ENCODE results near the gene GAK.
"Not testable (repeated sequence)": the region's sequence is repeated elsewhere in the genome, so short reads cannot be mapped to it uniquely, and the experiment has no call there.

GAK gene

GRCh38 chr4:825063-825970 is 106.8 kb downstream of the GAK start:
- no peak for DNase-seq

GRCh38 chr4:824461-825062 is 107.6 kb downstream of the GAK start:
- DNase-seq = no peak

GRCh38 chr4:823761-824460 is 108.2 kb downstream of the GAK start:
- DNase-seq = no peak

DNA sequence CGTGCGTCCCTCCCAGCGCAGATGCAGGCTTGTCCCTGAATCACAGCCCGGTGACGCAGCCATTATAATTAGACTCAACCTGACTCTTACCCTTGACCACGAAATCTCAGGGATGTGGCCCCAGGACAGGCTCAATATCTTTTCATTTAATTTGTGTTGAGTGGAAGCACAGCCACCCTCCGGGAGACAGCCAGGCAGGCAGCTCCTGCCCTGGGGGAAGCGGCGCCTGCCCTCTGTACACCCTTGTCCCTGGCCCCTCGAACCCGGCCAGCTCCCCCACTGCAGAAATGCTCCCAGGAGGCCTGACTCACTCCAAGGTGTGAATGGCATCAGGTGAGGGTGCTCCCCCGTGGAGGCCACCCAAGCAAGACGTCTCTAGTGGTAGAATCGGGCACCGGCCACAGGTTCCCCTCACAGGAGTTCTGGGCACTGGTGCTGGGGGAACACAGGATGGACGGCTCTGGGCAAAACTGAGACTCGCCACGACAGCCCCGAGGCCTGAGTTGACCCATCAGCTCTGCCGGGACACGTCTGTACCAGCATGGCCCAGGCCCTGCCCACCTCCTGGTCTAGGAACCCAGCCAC is 108.8 kb downstream of the GAK start:
- DNase-seq = no peak

DNA sequence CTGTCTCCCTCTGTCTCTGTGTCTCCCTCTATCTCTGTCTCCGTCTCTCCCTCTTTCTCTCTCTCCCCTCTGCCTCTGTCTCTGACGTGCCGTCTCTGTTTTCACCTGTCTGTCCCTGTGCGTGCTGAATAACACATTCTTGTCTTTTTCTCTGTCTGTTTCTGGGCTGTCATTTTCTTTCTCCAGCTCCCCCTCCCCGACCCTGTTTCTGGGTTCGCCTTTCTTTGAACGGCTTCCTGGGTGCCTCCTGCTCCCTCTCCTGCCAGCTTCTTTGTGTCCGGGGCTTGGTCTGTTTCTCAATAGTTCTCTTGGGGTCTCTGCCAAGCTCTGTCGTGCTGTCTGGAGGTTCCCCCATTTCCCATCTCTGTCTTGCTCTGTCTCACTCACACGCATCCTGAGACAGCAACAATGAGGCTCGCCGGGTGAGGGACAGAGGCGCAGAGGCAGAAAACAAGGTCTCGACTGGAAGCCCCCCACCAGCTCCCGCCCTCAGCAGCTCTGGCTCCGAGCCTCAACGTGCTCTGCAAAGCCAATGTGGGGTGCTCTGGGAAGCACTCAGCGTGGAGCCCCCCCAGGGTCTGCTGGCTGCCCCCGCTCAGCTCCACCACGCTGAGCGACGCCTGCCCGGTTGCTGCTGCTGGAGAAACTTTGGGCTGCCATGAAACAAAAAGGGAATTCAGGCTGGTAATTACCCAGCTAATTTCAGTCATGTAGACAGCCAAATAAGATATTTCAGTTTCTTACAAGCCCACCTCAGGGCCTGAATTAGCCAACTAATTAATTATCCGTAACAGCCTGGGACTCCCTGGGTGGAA is 109.5 kb downstream of the GAK start:
- no peak for DNase-seq

DNA sequence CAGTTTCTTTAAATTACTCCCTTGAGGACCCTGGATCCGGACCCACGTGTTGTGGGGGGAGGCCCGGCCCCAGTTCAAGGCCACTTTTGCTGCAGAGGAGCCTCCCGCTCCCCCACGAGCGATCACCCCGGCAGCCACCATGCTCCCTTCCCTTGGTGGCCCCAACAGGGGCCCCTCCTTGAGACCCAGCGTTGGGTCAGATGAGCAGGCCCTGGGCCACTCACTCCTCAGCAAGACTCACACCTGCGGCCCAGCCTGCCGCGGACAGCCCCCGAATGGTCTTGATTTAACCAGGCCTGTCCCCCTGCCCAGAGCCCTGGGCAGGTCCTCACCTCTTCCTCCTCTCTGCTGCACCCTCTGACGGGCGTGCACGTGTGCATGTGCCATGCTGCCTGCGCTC is 110.5 kb downstream of the GAK start:
- no peak for DNase-seq

DNA sequence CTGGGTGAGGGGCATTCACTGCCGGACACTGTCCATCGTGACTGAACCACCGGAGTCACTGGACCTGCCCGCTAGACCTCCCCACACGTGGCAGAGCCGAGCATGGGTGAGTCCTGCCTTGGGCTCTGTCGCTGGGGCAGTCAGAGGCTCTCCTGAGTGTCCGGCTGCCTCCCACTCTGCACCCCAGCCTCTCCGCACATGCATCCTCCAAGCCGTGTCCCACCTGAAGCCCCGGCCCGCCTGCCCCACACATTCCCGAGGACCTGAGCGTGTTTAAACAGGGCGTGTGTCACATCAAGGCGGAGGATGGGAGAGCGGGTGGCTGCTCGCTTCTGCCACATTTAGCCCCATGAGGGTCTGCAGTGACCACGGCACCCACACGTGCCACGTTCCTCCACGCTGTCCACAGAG is 110.9 kb downstream of the GAK start:
- DNase-seq = no peak

GRCh38 chr4:820230-821172 is 111.6 kb downstream of the GAK start:
- no peak for DNase-seq

GRCh38 chr4:819401-820229 is 112.5 kb downstream of the GAK start:
- DNase-seq = no peak

DNA sequence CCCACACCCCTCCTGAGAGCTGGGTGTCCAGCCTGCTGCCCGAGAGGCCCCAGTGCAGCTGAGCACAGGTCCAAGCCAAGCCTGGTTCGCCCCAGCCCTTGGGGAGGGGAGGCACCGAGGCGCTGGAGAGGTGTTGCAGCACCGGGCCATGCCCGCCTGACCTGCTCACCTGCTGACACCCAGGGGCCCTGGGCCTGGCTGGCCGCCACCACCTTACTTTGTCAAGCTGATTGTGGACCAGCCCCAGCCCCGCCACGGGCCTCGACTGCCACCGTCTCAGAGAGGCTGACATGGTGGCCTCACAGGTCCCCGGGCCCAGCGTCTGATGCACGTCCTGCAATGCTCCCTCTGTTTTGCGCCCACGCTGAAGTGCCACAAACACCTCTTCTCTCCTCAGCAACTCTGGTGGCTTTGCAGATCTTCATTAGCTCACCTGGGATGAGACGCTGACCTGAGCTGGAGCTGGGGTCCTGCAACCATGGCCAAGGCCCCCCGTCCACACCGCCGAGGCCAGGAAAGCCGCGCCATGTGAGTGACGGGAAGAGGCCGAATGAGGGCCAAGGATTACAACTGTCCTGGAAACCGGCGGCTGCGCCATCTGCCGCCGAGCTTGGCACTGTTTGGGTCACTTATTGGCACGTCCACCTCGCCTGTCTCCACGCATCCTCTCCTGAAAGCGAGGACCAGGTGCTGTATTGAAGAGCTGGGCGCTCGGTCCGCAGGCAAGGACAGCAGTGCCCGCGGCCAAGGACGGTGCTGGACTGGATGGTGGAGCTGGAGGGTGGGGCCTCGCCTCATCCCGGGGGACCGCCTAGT is 113.8 kb downstream of the GAK start:
- DNase-seq = no peak

GRCh38 chr4:815464-816146 is 116.5 kb downstream of the GAK start:
- DNase-seq = peak; percentile 45

DNA sequence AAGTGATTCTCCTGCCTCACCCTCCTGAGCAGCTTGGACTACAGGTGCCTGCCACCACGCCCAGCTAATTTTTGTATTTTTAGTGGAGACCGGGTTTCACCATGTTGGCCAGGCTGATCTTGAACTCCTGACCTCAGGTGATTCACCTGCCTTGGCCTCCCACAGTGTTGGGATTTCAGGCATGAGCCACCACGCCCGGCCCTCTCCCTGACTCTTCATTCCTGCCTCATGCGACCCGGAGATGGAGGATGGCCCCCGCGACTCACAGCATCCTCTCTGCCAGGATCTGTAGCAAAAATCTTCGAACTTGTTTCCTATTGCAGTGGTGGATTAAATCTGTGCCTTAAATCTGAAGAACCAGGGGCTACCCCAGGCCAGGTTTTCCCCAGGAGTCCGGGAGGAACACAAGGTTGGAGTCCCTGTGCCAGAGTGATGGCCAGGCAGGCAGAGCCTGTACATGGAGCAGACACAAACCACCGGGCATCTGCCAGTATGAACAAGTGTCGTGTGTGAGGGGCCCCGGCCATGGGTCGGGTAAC is 117.7 kb downstream of the GAK start:
- no peak for DNase-seq

DNA sequence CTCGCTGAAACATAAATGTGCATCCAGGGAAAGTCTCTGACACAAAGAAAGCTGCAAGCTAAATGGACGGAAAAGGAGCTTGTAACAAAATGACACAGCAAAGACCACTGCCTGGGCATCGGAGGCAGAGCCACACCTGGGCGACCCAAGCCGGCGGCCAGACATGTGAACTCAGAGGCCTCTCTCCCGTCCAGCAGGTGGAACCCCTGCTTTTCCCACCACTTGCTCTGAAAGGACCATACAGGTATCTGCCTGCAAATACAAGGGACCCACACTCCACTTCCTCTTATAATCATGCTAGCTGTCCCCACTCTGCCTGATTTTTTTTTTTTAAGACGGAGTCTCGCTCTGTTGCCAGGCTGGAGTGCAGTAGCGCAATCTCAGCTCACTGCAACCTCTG is 118.2 kb downstream of the GAK start:
- no peak for DNase-seq

DNA sequence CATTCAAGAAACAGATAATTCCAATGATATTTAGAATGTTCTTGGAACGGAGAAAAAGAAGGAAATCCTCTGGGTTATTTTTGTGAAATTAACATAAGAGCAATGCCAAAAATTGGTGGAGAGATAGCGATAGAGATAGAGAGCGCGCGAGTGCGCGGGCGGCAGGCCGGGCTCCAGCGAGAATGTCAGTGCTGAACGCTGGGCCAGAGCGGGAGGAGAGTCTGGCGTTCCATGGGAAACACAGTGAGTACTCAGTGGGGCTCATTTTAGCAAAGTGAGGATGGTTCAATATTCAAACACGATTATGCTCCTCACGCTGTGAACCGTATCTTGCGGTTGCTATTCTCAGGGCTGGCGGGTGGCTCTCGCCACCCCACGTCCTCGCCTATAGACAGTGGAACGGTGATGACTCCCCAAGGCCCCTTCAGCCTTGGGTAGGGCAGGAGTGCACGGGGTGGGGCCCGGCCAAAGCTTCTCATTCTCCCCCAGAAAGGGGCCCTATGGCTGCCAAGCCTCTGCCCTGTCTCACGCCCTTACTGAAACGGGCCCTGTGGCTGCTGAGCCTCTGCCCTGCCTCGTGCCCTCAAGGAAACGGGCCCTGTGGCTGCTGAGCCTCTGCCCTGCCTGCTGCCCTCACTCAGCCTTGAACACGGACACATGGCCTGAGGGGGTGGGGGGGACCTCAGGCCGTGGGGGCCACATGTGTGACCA is 123.1 kb downstream of the GAK start:
- no peak for DNase-seq

GRCh38 chr4:807792-808191 is 124.3 kb downstream of the GAK start:
- no peak for DNase-seq

DNA sequence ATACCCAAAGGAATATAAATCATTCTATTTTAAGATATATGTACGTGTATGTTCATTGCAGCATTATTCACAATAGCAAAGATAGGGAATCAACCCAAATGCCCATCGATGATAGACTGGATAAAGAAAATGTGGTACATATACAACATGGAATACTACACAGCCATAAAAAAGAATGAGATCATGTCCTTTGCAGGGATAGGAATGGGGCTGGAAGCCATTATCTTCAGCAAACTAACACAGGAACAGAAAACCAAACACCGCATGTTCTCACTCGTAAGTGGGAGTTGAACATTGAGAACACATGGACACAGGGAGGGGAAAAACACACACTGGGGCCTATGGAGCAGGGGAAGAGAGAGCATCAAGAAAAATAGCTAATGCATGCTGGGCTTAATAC is 125.1 kb downstream of the GAK start:
- DNase-seq = not testable (repeated sequence)

DNA sequence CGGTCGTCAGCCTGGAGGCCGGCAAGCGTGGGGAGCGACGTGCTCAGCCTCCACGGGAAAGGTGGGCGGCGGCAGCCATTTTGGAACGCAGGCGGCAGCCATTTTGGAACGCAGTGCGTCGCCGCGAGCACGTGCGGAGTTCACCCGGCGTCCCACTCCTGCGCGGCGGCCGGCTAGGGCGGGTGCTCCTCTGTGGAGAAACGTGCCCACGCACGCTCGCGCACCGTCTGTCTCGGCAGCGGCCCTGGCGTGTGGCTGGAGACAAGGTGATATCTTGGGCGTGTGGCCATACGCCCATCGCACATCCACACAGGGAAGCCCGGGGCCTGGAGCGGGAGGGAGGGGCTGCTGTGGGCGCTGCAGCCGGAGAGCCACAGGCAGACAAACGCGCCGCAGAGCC is 127.3 kb downstream of the GAK start:
- no peak for DNase-seq

DNA sequence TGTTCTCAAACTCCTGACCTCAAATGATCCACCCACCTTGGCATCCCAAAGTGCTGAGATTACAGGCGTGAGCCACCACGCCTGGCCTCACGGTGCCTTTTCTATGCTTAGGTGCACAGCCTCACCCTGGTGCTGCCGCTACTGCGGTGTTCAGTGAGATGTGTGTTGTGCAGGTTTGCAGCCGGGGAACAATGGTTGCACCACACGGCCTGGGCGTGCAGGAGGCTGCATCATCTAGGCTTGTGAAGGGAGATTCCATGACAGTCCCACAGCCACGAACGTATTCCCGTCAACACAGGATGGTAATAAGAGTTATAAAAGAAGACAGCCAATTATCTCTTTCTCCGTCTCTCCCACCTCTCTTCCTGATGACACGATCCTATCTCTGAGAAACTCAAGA is 128.2 kb downstream of the GAK start:
- no peak for DNase-seq
